ENCODE results near the gene MT1G. TPM values are rescaled to one million over a fixed set of nuclear protein-coding genes. Genes with fewer than 3 reads are reported as not detected.
"Not testable (repeated sequence)": the region's sequence is repeated elsewhere in the genome, so short reads cannot be mapped to it uniquely, and the experiment has no call there.

The MT1G gene
- 100 to 1,000 TPM in 1 of 4 donors, 10 to 100 TPM in 3; 35.9 to 117 (median 62.7) TPM for total RNA-seq

- Histone ChIP-seq H3K27ac (no peak within 1 kb of the TSS), H3K9me3 (no peaks in the 10 kb centered on the region), H3K4me1 (peaks cover 44% of the 10 kb centered on the region), H3K4me3 (peak within 1 kb of the TSS; percentile 32), H3K36me3 (no peaks in the 10 kb centered on the region), H3K27me3 (peaks cover 53% of the 10 kb centered on the region)
- DNase-seq (ENCODE audit: low spot score in 2 of 2): peak in 1 of 2 donors; percentile 84
- no peak for TF ChIP-seq CTCF (IDR thresholded peaks at IDR 0.05)
- TF ChIP-seq POLR2A (IDR thresholded peaks at IDR 0.05): peak in 1 of 2 donors; percentile 68
- no peak for TF ChIP-seq EP300 (IDR thresholded peaks at IDR 0.05)
- 38% methylated on average over 12 of the region's 46 CpGs for WGBS
These were observed at the start of gene MT1G for GRCh38 chr16:56667581-56668571. MT1G (minus strand) TSS chr16:56668065; CDS start chr16:56667993, 72 bp downstream.

DNA sequence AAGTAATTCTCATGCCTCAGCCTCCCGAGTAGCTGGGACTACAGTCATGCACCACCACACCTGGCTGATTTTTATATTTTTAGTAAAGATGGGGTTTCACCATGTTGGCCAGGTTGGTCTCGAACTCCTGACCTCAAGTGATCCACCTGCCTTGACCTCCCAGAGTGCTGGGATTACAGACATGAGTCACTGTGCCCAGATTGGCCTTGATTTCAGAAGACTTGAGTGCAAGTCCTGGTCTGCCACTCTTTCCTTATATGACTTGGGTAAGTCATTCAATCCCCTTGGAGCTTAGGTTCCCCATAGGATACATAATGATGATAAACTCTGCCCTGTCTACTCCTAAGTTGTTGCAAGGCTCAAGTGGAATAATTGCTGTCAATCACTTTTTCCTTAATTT lies 49.7 kb upstream of the MT1G start:
- WGBS: 71% methylated on average over 2 of the region's 2 CpGs
- H3K27ac ChIP-seq; H3K4me3 ChIP-seq; H3K27me3 ChIP-seq; H3K4me1 ChIP-seq; H3K36me3 ChIP-seq; DNase-seq (ENCODE audit: low spot score in 2 of 2); H3K9me3 ChIP-seq: not testable (repeated sequence)

GRCh38 chr16:56716761-56717160 lies 48.9 kb upstream of the MT1G start:
- TF ChIP-seq CTCF (IDR thresholded peaks at IDR 0.05) (no peak), POLR2A (IDR thresholded peaks at IDR 0.05) (no peak), EP300 (IDR thresholded peaks at IDR 0.05) (no peak), POLR2AphosphoS5 (IDR thresholded peaks at IDR 0.05) (no peak)
- no peaks in the 10 kb centered on the region for H3K27me3 ChIP-seq
- no peak for DNase-seq (ENCODE audit: low spot score in 2 of 2)

DNA sequence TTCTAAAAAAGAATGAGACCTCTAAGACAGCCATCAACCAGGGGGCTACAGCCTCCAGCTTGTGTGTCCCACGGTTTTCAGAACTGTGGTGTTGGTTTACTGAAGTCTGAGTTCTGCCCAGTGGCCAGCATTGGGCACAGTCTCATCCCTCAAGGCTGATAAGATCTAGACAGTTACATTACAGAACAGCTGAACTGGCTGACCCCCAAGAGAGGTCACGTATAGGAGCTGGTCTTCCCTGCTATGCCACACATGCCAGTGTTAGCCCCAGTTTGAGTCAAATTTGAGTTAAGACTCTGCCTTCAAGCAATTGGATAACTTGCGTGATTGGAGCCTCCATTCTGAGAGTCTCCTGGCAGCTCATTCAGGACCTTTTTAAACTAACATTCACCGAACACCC lies 47.3 kb upstream of the MT1G start:
- no peaks in the 10 kb centered on the region for H3K9me3 ChIP-seq
- no peak overlapping the region for H3K27ac ChIP-seq
- H3K27me3 ChIP-seq: no peaks in the 10 kb centered on the region
- TF ChIP-seq POLR2A (IDR thresholded peaks at IDR 0.05): no peak
- no peaks in the 10 kb centered on the region for H3K4me1 ChIP-seq
- DNase-seq (ENCODE audit: low spot score in 2 of 2): no peak
- H3K36me3 ChIP-seq: no peaks in the 10 kb centered on the region
- 78% methylated on average over 4 of the region's 4 CpGs for WGBS
- no peak overlapping the region for H3K4me3 ChIP-seq

More at GRCh38 chr16:56716761-56717160, 48.9 kb upstream of the MT1G start:
- H3K27ac ChIP-seq: no peak overlapping the region
- no peaks in the 10 kb centered on the region for H3K36me3 ChIP-seq
- no peaks in the 10 kb centered on the region for H3K9me3 ChIP-seq
- no peaks in the 10 kb centered on the region for H3K4me1 ChIP-seq
- WGBS: 62% methylated on average over 3 of the region's 3 CpGs
- no peak overlapping the region for H3K4me3 ChIP-seq

DNA sequence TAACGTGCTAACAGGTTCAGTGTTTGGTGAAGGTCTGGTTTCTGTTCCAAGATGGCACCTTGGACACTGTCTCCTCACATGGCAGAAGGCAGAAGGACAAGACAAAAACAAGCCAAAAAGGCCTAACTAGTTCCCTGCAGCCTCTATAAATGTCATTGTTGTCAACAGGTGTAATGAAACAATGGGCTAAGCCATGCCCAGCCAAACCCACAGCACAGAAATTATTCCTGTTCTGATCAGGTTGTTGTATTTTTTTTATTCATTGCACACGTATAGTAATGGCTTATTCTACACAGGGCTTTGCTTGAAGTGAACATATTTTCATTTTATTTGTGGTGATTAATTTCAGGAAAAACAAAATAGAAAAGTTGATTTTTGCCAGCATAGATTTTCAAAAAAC lies 45.9 kb upstream of the MT1G start:
- H3K27ac ChIP-seq: no peak overlapping the region
- H3K36me3 ChIP-seq: no peaks in the 10 kb centered on the region
- H3K27me3 ChIP-seq: no peaks in the 10 kb centered on the region
- no peak for TF ChIP-seq POLR2AphosphoS5 (IDR thresholded peaks at IDR 0.05)
- no peak for TF ChIP-seq EP300 (IDR thresholded peaks at IDR 0.05)
- TF ChIP-seq CTCF (IDR thresholded peaks at IDR 0.05): no peak
- TF ChIP-seq POLR2A (IDR thresholded peaks at IDR 0.05): no peak
- H3K4me1 ChIP-seq: no peaks in the 10 kb centered on the region
- WGBS: 86% methylated on average over 2 of the region's 2 CpGs
- H3K4me3 ChIP-seq: no peak overlapping the region
- no peak for DNase-seq (ENCODE audit: low spot score in 2 of 2)
- no peaks in the 10 kb centered on the region for H3K9me3 ChIP-seq

GRCh38 chr16:56711862-56712261 lies 44.0 kb upstream of the MT1G start:
- H3K27ac ChIP-seq: no peak overlapping the region
- WGBS: 89% methylated on average over 2 of the region's 2 CpGs
- DNase-seq (ENCODE audit: low spot score in 2 of 2): no peak
- H3K4me3 ChIP-seq: no peak overlapping the region
- no peaks in the 10 kb centered on the region for H3K27me3 ChIP-seq
- peaks cover 3% of the 10 kb centered on the region for H3K4me1 ChIP-seq
- TF ChIP-seq EP300 (IDR thresholded peaks at IDR 0.05) (no peak), POLR2A (IDR thresholded peaks at IDR 0.05) (no peak), POLR2AphosphoS5 (IDR thresholded peaks at IDR 0.05) (no peak), CTCF (IDR thresholded peaks at IDR 0.05) (no peak)
- no peaks in the 10 kb centered on the region for H3K9me3 ChIP-seq
- no peaks in the 10 kb centered on the region for H3K36me3 ChIP-seq
